ENCODE results near the gene GTPBP4. TPM values are rescaled to one million over a fixed set of nuclear protein-coding genes. Genes with fewer than 3 reads are reported as not detected.

Gene GTPBP4
- total and polyA plus RNA-seq, 2 of the 13 experiments (the other 11 are each of a cell fraction or from before 2014, with no cell fraction given): 24.1 to 85.5 TPM

- TF ChIP-seq TBX2 (CRISPR knock-in tag; IDR thresholded peaks at IDR 0.05; ENCODE audit: borderline replicate concordance): peak; percentile 2; the same call in 1 of the 2 replicates
- TF ChIP-seq CEBPG (CRISPR knock-in tag; IDR thresholded peaks at IDR 0.05): peak; percentile 22; the same call in 1 of the 2 replicates
These were observed 17.1 kb upstream of the GTPBP4 start (continued) for GRCh38 chr10:971150-971542.

GRCh38 chr10:971613-972012 lies 16.6 kb upstream of the GTPBP4 start:
- Histone ChIP-seq H2AFZ (ENCODE audit: low read length) (peak overlapping the region; percentile 45), H3K4me3 (replicated peaks in 1 of 3; ENCODE audit: insufficient read depth in 1 of 3, low read depth in 2 of 3, low read length in 3 of 3) (peak overlapping the region; percentile 34 to 56 (median 35)), H3K4me1 (ENCODE audit: insufficient read depth, low read length) (peaks cover 65% of the 10 kb centered on the region), H3K9ac (ENCODE audit: insufficient read depth, low read depth, low read length) (peak overlapping the region; percentile 46), H3K79me2 (ENCODE audit: insufficient read depth, low read length) (no peaks in the 10 kb centered on the region), H3K4me2 (ENCODE audit: low read depth, low read length) (peak overlapping the region; percentile 77), H3K36me3 (replicated peaks in 1 of 2; ENCODE audit: control insufficient read depth in 1 of 2, insufficient read depth in 2 of 2, low read length in 2 of 2) (no peaks in the 10 kb centered on the region), H3K27ac (ENCODE audit: extremely low read length, insufficient read depth, low read length) (peak overlapping the region; percentile 68), H4K20me1 (ENCODE audit: insufficient read depth, low read length) (no peaks in the 10 kb centered on the region), H3K9me3 (ENCODE audit: low read length) (no peaks in the 10 kb centered on the region), H3K27me3 (ENCODE audit: control insufficient read depth in 1 of 2, insufficient read depth in 2 of 2, low read length in 2 of 2) (peaks cover 0 to 26% of the 10 kb centered on the region in 2 experiments; a peak in 3 of 5 replicates)
- 1% methylated on average over 7 of the region's 12 CpGs for WGBS (ENCODE audit: low lambda C conversion rate)
- DNase-seq (ENCODE audit: low spot score): peak; percentile 38
- ChIA-PET POLR2A (interaction anchor here (2.1 to 3.0 kb wide), 2 partner anchors 14 to 78 kb away, joined by 9 to 39 read pairs; partner anchors contain the start of genes GTPBP4 and IDI1), CTCF (ENCODE audit: low intra/inter-chr PET ratio, low total read pairs) (no interaction called here)
- in situ Hi-C loops (cut with HindIII; ENCODE audit: extremely low pct_ligation_motif_present, low pct_unique_long_range_greater_than_20kb): no loop called here
- peak; percentile 5; the same call in 1 of the 3 replicates for ATAC-seq
- no TSS peak for BruUV-seq (replicated peaks)
- FAIRE-seq: peak; percentile 28
- intact Hi-C loops (cut with micrococcal nuclease; ENCODE audit: unreplicated experiment): loop anchor here (2.0 kb wide), 2 partner anchors 15 to 41 kb away; partner anchors contain the start of gene LARP4B
- TF ChIP-seq MAX (IDR thresholded peaks at IDR 0.05) (peak; percentile 64), THAP9 (CRISPR knock-in tag; IDR thresholded peaks at IDR 0.05; ENCODE audit: borderline replicate concordance) (no peak), ZNF224 (CRISPR knock-in tag; IDR thresholded peaks at IDR 0.05) (0 out of 2 replicates have a peak, but pooled peaks have one; percentile 48), NFAT5 (CRISPR knock-in tag; IDR thresholded peaks at IDR 0.05) (no peak), ZNF605 (CRISPR knock-in tag; IDR thresholded peaks at IDR 0.05) (0 out of 2 replicates have a peak, but pooled peaks have one; percentile 49), SALL1 (CRISPR knock-in tag; IDR thresholded peaks at IDR 0.05) (peak; percentile 35; the same call in 1 of the 2 replicates), ZNF670 (CRISPR knock-in tag; IDR thresholded peaks at IDR 0.05; ENCODE audit: borderline replicate concordance) (0 out of 2 replicates have a peak, but pooled peaks have one; percentile 18), TOPORS (CRISPR knock-in tag; IDR thresholded peaks at IDR 0.05) (no peak), KDM2A (CRISPR knock-in tag; IDR thresholded peaks at IDR 0.05; ENCODE audit: borderline replicate concordance, low read depth) (0 out of 2 replicates have a peak, but pooled peaks have one; percentile 12), ZNF737 (CRISPR knock-in tag; IDR thresholded peaks at IDR 0.05; ENCODE audit: borderline replicate concordance) (no peak), U2AF2 (IDR thresholded peaks at IDR 0.05; ENCODE audit: low read depth, low read length) (no peak), ZFY (CRISPR knock-in tag; IDR thresholded peaks at IDR 0.05) (peak; percentile 30; the same call in 1 of the 2 replicates), KDM5B (CRISPR knock-in tag; IDR thresholded peaks at IDR 0.05; ENCODE audit: borderline replicate concordance) (peak; percentile 41; the same call in 1 of the 2 replicates)

Measured in HepG2 (cell line).